PFSK-1 (cell line): ENCODE measurements around the gene NMT2.

ENCODE experiments used
- FOXP2 ChIP-seq: optimal IDR thresholded peaks from 2 replicates; pipeline ENCODE3; 2011; ENCODE audit warnings: borderline replicate concordance, control low read depth, inconsistent platforms; ENCODE audit not compliant: insufficient read depth; ENCODE audit errors: extremely low read length, extremely low read depth
- POLR2AphosphoS5 ChIP-seq: IDR thresholded peaks from 2 replicates; pipeline ENCODE4 v1.6.1; 2012; ENCODE audit warnings: low read depth, mild to moderate bottlenecking, control low read depth, low read length, moderate library complexity
- SIN3A ChIP-seq: IDR thresholded peaks from 2 replicates; pipeline ENCODE4 v1.6.1; 2012; ENCODE audit warnings: mild to moderate bottlenecking, low read length, moderate library complexity, borderline replicate concordance; ENCODE audit not compliant: insufficient read depth
- TAF1 ChIP-seq: IDR thresholded peaks from 2 replicates; pipeline ENCODE4 v1.6.1; 2012; ENCODE audit warnings: low read length, control low read depth, borderline replicate concordance; ENCODE audit not compliant: insufficient read depth
- TF ChIP-seq, protein P1 (sequence below), 2 experiments: IDR thresholded peaks; 2 replicates each; pipeline versions ENCODE4 v1.6.1 to v1.8.0; 2011 to 2012; ENCODE audit warnings: low read depth in 2 of 2, low read length in 2 of 2, control low read depth in 1 of 2, inconsistent platforms in 1 of 2, mild to moderate bottlenecking in 1 of 2, moderate library complexity in 1 of 2; ENCODE audit not compliant: insufficient read depth in 1 of 2

Gene NMT2

GRCh38 chr10:15123749-15124184 is 44.7 kb downstream of the NMT2 start:
- TF ChIP-seq POLR2AphosphoS5, result no peak
- no peak for TF ChIP-seq FOXP2
- TF ChIP-seq, protein P1, sequence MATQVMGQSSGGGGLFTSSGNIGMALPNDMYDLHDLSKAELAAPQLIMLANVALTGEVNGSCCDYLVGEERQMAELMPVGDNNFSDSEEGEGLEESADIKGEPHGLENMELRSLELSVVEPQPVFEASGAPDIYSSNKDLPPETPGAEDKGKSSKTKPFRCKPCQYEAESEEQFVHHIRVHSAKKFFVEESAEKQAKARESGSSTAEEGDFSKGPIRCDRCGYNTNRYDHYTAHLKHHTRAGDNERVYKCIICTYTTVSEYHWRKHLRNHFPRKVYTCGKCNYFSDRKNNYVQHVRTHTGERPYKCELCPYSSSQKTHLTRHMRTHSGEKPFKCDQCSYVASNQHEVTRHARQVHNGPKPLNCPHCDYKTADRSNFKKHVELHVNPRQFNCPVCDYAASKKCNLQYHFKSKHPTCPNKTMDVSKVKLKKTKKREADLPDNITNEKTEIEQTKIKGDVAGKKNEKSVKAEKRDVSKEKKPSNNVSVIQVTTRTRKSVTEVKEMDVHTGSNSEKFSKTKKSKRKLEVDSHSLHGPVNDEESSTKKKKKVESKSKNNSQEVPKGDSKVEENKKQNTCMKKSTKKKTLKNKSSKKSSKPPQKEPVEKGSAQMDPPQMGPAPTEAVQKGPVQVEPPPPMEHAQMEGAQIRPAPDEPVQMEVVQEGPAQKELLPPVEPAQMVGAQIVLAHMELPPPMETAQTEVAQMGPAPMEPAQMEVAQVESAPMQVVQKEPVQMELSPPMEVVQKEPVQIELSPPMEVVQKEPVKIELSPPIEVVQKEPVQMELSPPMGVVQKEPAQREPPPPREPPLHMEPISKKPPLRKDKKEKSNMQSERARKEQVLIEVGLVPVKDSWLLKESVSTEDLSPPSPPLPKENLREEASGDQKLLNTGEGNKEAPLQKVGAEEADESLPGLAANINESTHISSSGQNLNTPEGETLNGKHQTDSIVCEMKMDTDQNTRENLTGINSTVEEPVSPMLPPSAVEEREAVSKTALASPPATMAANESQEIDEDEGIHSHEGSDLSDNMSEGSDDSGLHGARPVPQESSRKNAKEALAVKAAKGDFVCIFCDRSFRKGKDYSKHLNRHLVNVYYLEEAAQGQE (IDR thresholded peaks at IDR 0.05; ENCODE audit: insufficient read depth in 1 of 2, low read depth in 2 of 2, low read length in 2 of 2), result no peak
- no peak for TF ChIP-seq TAF1
- TF ChIP-seq SIN3A, result no peak

DNA sequence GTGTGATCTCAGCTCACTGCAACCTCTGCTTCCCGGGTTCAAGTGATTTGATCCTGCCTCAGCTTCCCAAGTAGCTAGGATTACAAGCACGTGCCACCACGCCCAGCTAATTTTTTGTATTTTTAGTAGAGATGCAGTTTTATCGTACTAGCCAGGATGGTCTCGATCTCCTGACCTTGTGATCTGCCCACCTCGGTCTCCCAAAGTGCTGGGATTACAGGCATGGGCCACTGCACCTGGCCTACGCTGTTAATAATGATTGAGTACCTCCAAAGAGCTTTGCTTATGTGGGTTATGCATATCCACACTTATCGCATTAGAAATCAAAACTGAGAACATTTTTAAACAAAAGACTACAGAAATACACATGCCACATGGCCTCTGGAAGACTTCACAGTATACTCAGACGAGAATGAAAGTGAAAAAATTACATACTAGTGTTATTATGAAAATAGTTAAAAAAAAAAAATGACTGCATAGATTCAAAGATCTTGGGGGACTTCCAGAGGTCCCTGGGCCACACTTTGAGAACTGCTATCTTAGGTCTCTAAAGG is 45.9 kb downstream of the NMT2 start:
- TF ChIP-seq TAF1, result no peak
- no peak for TF ChIP-seq POLR2AphosphoS5
- TF ChIP-seq FOXP2, result no peak
- TF ChIP-seq SIN3A, result no peak
- TF ChIP-seq, protein P1 (IDR thresholded peaks at IDR 0.05; ENCODE audit: insufficient read depth in 1 of 2, low read depth in 2 of 2, low read length in 2 of 2), result no peak

GRCh38 chr10:15121707-15122106 is 46.8 kb downstream of the NMT2 start:
- no peak for TF ChIP-seq POLR2AphosphoS5
- TF ChIP-seq SIN3A, result no peak
- TF ChIP-seq, protein P1 (IDR thresholded peaks at IDR 0.05; ENCODE audit: insufficient read depth in 1 of 2, low read depth in 2 of 2, low read length in 2 of 2), result no peak

DNA sequence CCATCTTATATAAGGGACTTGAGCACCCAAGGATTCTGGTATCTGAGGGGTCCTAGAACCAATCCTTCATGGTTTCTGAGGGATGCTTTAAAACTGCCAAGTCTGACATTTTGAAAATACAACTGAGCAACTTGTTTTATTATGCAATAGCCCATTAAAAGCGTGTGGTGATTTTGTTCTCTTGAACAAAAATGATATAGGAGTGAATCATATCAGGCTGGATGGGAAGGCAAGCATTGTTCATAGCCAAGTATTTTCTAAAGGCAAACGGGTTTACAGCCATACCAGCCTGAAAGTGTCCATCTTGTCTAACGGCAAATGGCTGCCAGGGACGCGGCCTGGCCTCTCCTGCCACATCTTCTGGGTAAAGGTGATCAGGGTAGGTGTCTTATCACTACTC is 48.0 kb downstream of the NMT2 start:
- no peak for TF ChIP-seq SIN3A
- TF ChIP-seq, protein P1 (IDR thresholded peaks at IDR 0.05; ENCODE audit: insufficient read depth in 1 of 2, low read depth in 2 of 2, low read length in 2 of 2), result no peak
- no peak for TF ChIP-seq TAF1
- no peak for TF ChIP-seq POLR2AphosphoS5
- TF ChIP-seq FOXP2, result no peak

GRCh38 chr10:15118615-15119014 is 49.9 kb downstream of the NMT2 start:
- TF ChIP-seq POLR2AphosphoS5, result no peak
- TF ChIP-seq TAF1, result no peak
- TF ChIP-seq, protein P1 (IDR thresholded peaks at IDR 0.05; ENCODE audit: insufficient read depth in 1 of 2, low read depth in 2 of 2, low read length in 2 of 2), result no peak
- no peak for TF ChIP-seq SIN3A
- TF ChIP-seq FOXP2, result no peak
